Cardiac muscle cell (in vitro differentiated cells and primary cell): Measurements from ENCODE around the gene AGA. TPM values are rescaled to one million over a fixed set of nuclear protein-coding genes. Genes with fewer than 3 reads are reported as not detected.

Experiments
- DNase-seq, 2 donors: peaks; one replicate each; pipeline versions ENCODE4 v3.0.0 to v3.0.0-alpha.2; 2010 to 2017; ENCODE audit warnings: low read depth in 1 of 2, low spot score in 1 of 2
- H3K27ac ChIP-seq: fragments of 200-600 bp; sonication (generic); 2 replicates; pipeline ENCODE4 v1.5.1; 2016
- H3K27me3 ChIP-seq: fragments of 200-600 bp; sonication (generic); 2 replicates; pipeline ENCODE4 v1.6.0; 2016; ENCODE audit warnings: control low read depth
- H3K36me3 ChIP-seq: fragments of 200-600 bp; sonication (generic); 2 replicates; pipeline ENCODE4 v1.5.1; 2016; ENCODE audit warnings: control low read depth
- H3K4me1 ChIP-seq: fragments of 200-600 bp; sonication (generic); 2 replicates; pipeline ENCODE4 v1.8.1; 2017; ENCODE audit warnings: low read depth, mild to moderate bottlenecking, mixed run types
- H3K4me3 ChIP-seq: fragments of 200-600 bp; sonication (generic); 2 replicates; pipeline ENCODE4 v1.5.1; 2016; ENCODE audit warnings: mild to moderate bottlenecking
- H3K9me3 ChIP-seq: fragments of 200-600 bp; sonication (generic); 2 replicates; pipeline ENCODE4 v1.5.1; 2017; ENCODE audit warnings: low read depth, mild to moderate bottlenecking, control low read depth
- polyA plus RNA-seq: library from polyadenylated mRNA; unstranded; fragments of >200 nt; fragmentation: Nextera tagmentation; extraction: Ambion mirVana; gene quantifications from 2 replicates; pipeline ENCODE4 v1.2.1, GENCODE V29; 2016
- total RNA-seq: library from RNA; depleted of rRNA; stranded (reverse); fragments of >200 nt; gene quantifications from 2 replicates; pipeline ENCODE4 v1.2.3, GENCODE V29; 2016
- TF ChIP-seq, protein P1 (sequence below): IDR thresholded peaks from 2 replicates; pipeline ENCODE4 v1.5.1; 2012; ENCODE audit warnings: low read depth, mild to moderate bottlenecking, low read length

Gene AGA
- total and polyA plus RNA-seq, 2 experiments from 2014 or later, result 4.0 to 7.2 TPM

DNA sequence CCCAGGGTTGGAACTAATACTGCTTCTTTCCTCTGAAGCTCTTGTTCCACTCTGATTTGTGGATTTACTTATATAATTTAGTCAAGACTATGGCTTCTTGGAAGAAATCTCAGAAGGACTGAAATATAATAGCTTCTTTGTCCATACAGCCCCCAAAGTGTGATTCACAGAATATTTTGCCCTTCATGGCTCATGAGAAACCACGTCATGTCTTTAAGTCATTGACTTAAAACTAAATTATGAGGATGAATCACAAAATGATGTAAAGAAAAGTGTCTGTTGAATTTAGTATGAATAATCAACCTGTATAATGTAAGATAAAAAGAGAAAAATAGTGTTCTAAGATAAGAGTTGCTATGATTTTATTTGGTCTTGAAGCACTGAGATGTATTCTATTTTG is 43.3 kb upstream of the AGA start:
- TF ChIP-seq, protein P1, sequence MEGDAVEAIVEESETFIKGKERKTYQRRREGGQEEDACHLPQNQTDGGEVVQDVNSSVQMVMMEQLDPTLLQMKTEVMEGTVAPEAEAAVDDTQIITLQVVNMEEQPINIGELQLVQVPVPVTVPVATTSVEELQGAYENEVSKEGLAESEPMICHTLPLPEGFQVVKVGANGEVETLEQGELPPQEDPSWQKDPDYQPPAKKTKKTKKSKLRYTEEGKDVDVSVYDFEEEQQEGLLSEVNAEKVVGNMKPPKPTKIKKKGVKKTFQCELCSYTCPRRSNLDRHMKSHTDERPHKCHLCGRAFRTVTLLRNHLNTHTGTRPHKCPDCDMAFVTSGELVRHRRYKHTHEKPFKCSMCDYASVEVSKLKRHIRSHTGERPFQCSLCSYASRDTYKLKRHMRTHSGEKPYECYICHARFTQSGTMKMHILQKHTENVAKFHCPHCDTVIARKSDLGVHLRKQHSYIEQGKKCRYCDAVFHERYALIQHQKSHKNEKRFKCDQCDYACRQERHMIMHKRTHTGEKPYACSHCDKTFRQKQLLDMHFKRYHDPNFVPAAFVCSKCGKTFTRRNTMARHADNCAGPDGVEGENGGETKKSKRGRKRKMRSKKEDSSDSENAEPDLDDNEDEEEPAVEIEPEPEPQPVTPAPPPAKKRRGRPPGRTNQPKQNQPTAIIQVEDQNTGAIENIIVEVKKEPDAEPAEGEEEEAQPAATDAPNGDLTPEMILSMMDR, result no peak
- Histone ChIP-seq H3K27me3 (no peaks in the 10 kb centered on the region), H3K36me3 (no peaks in the 10 kb centered on the region), H3K4me3 (no peak overlapping the region), H3K27ac (no peak overlapping the region), H3K4me1 (no peaks in the 10 kb centered on the region), H3K9me3 (no peaks in the 10 kb centered on the region)
- DNase-seq, result peak in 1 of 2 donors; percentile 46

DNA sequence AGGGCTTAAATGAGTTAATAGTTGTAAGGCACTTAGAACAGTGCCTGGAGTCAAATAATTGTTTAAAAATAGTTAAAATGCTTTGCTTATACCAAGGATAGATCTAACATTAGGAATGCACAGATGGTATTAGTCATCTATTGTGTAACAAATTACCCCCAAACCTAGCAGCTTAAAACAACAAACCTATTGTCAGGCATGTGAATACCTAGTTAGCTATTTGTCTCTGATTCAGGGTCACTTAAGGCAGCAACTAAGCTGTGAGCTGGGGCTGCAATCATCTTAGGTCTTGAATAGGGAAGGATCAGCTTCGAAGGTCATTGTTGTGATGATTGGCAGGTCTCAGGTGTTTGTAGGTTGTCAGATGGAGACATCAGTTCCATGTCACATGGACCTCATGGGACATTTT is 42.4 kb upstream of the AGA start:
- DNase-seq, result peak in 1 of 2 donors; percentile 85
- TF ChIP-seq, protein P1, result no peak
- H3K4me1 ChIP-seq, result no peaks in the 10 kb centered on the region
- no peak overlapping the region for H3K4me3 ChIP-seq
- no peaks in the 10 kb centered on the region for H3K27me3 ChIP-seq
- H3K36me3 ChIP-seq, result no peaks in the 10 kb centered on the region
- H3K27ac ChIP-seq, result no peak overlapping the region
- H3K9me3 ChIP-seq, result no peaks in the 10 kb centered on the region

DNA sequence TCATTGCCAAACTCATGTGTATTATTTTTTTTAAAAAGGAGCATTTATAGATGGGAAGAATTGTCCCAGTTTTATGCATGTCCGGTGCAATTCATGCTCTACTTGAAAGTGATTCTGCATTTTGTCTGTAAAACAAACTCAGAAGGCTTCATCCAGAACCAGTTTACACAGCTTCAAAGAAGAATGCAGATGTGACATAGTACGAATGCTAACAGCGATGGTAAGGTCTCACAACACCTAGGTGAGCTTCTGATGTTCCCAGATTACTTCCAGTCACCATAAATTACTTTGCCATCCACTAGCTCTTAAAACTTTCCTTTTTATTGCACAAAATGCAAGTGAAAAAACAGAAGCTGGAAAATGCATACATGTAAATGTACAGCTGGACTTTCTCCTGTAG is 41.5 kb upstream of the AGA start:
- H3K4me3 ChIP-seq, result no peak overlapping the region
- no peak overlapping the region for H3K27ac ChIP-seq
- H3K9me3 ChIP-seq, result no peaks in the 10 kb centered on the region
- no peaks in the 10 kb centered on the region for H3K36me3 ChIP-seq
- no peak for DNase-seq
- H3K4me1 ChIP-seq, result no peaks in the 10 kb centered on the region
- no peaks in the 10 kb centered on the region for H3K27me3 ChIP-seq
- TF ChIP-seq, protein P1, result no peak

DNA sequence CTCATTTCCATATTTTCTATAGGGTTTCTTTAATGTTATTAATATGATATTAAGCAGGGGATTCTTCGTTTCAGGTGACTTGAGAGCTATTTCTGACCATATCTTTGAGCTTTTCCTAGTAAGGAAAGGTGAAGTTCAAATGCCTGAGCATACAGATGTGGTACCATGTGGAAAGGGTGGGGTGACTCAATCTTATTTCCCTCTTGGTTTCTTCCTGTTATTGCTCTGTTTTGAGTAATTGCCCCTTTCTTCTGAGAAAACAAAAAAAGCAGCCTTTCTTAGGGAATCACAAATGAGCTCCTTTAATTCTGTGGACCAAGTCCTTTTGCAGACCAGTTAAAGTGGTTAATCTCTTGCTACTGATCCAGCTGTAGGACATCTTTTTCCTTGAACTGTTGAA is 41.0 kb upstream of the AGA start:
- no peaks in the 10 kb centered on the region for H3K27me3 ChIP-seq
- H3K9me3 ChIP-seq, result no peaks in the 10 kb centered on the region
- H3K4me1 ChIP-seq, result no peaks in the 10 kb centered on the region
- no peak overlapping the region for H3K4me3 ChIP-seq
- no peak overlapping the region for H3K27ac ChIP-seq
- DNase-seq, result peak in 1 of 2 donors; percentile 39
- TF ChIP-seq, protein P1, result no peak
- H3K36me3 ChIP-seq, result no peaks in the 10 kb centered on the region

DNA sequence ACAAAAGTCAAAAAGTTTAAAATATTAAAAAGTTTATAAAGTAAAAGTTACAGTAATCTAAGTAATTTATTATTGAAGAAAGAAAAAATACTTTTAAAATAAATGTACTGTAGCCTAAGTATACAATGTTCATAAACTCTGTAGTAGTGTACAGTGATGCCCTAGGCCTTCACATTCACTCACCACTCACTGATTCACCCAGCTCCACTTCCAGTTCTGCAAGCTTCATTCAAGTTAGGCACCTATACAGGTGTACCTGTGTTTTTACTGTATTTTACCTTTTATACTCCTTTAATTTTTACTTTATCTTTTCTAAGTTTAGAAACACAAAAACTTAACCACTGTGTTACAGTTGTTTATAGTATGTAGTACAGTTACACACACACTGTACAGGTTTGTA is 40.1 kb upstream of the AGA start:
- Histone ChIP-seq H3K27ac (no peak overlapping the region), H3K9me3 (no peaks in the 10 kb centered on the region), H3K4me3 (no peak overlapping the region), H3K4me1 (no peaks in the 10 kb centered on the region), H3K36me3 (no peaks in the 10 kb centered on the region), H3K27me3 (no peaks in the 10 kb centered on the region)
- TF ChIP-seq, protein P1, result no peak
- DNase-seq, result no peak

DNA sequence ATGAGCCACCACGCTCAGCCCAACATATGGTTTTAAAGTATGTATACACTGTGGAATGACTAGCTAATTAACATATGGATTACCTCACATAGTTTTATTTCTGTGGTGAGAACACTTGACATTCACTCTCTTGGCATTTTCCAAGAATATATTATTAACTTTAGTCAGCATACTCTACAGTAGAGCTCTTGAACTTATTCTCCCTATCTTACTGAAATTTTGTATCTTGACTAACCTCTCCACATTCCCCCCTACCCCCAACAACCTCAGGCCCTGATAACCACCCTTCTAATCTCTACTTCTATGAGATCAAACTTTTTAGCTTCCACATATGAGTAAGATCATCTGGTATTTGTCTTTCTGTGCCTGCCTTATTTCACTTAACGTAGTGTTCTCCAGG is 38.6 kb upstream of the AGA start:
- Histone ChIP-seq H3K27me3 (no peaks in the 10 kb centered on the region), H3K4me1 (no peaks in the 10 kb centered on the region), H3K4me3 (no peak overlapping the region), H3K9me3 (no peaks in the 10 kb centered on the region), H3K36me3 (no peaks in the 10 kb centered on the region), H3K27ac (no peak overlapping the region)
- TF ChIP-seq, protein P1, result no peak
- peak in 1 of 2 donors; percentile 58 for DNase-seq
